HepG2 (cell line): ENCODE results near the gene B4GALT5. TPM values are rescaled to one million over a fixed set of nuclear protein-coding genes. Genes with fewer than 3 reads are reported as not detected.

Experiments
- ATAD3A ChIP-seq: sonication (generic); formaldehyde crosslinking; IDR thresholded peaks from 2 replicates; pipeline ENCODE4 v1.4.0; 2020; ENCODE audit warnings: missing genetic modification reagents
- ATF7-NPFF ChIP-seq: sonication (generic); formaldehyde crosslinking; IDR thresholded peaks from 2 replicates; pipeline ENCODE4 v1.8.1; 2023; ENCODE audit warnings: mild to moderate bottlenecking, low read depth, missing genetic modification reagents, moderate library complexity
- BRCA1 ChIP-seq: sonication (generic); formaldehyde crosslinking; IDR thresholded peaks from 2 replicates; pipeline ENCODE4 v1.4.0; 2020; ENCODE audit warnings: missing genetic modification reagents
- EHMT2 ChIP-seq: fragments of 200-600 bp; sonication (generic); IDR thresholded peaks from 2 replicates; pipeline ENCODE4 v1.7.0; 2017; ENCODE audit warnings: antibody characterized with exemption, low read depth, low read length, borderline replicate concordance
- ESRRA ChIP-seq: sonication (generic); formaldehyde crosslinking; IDR thresholded peaks from 2 replicates; pipeline ENCODE4 v1.5.1; 2020; ENCODE audit warnings: mild to moderate bottlenecking, low read depth, missing genetic modification reagents
- GPN1 ChIP-seq: sonication (generic); formaldehyde crosslinking; IDR thresholded peaks from 2 replicates; pipeline ENCODE4 v1.5.1; 2020; ENCODE audit warnings: missing genetic modification reagents, borderline replicate concordance
- NR2C2 ChIP-seq: sonication (generic); formaldehyde crosslinking; IDR thresholded peaks from 2 replicates; pipeline ENCODE4 v1.4.0; 2020; ENCODE audit warnings: missing genetic modification reagents, mild to moderate bottlenecking, moderate library complexity, borderline replicate concordance
- PRDM10 ChIP-seq: sonication (generic); formaldehyde crosslinking; IDR thresholded peaks from 2 replicates; pipeline ENCODE4 v1.4.0; 2020; ENCODE audit warnings: low read depth, missing genetic modification reagents
- REST ChIP-seq, 2 experiments: IDR thresholded peaks; 2 replicates each; pipeline ENCODE4 v1.6.1; 2011 to 2012; ENCODE audit warnings: low read length in 2 of 2, borderline replicate concordance in 1 of 2, low read depth in 1 of 2, mild to moderate bottlenecking in 1 of 2, moderate library complexity in 1 of 2
- SOX6 ChIP-seq, 2 experiments: fragments of 450-650 bp in 1 of 2; sonication (generic) in 1 of 2; formaldehyde crosslinking in 1 of 2; IDR thresholded peaks; 2 replicates each; pipeline versions ENCODE4 v1.4.0 to v1.6.1; 2017 to 2020; ENCODE audit warnings: antibody characterized with exemption in 1 of 2, mild to moderate bottlenecking in 1 of 2, missing genetic modification reagents in 1 of 2
- STAG1 ChIP-seq: sonication (generic); formaldehyde crosslinking; IDR thresholded peaks from 2 replicates; pipeline ENCODE4 v1.4.0; 2020; ENCODE audit warnings: missing genetic modification reagents
- ZFP91 ChIP-seq: sonication (generic); formaldehyde crosslinking; IDR thresholded peaks from 2 replicates; pipeline ENCODE4 v1.9.0; 2022; ENCODE audit warnings: missing genetic modification reagents, mild to moderate bottlenecking, borderline replicate concordance
- ZNF3 ChIP-seq: IDR thresholded peaks from 2 replicates; pipeline ENCODE4 v1.7.0; 2017; ENCODE audit warnings: inconsistent platforms
- ZNF460 ChIP-seq: sonication (generic); formaldehyde crosslinking; IDR thresholded peaks from 2 replicates; pipeline ENCODE4 v1.5.1; 2020; ENCODE audit warnings: missing genetic modification reagents, mild to moderate bottlenecking, borderline replicate concordance
- ZNF530 ChIP-seq: sonication (generic); formaldehyde crosslinking; IDR thresholded peaks from 2 replicates; pipeline ENCODE4 v1.5.0; 2020; ENCODE audit warnings: low read depth, mild to moderate bottlenecking, missing genetic modification reagents
- ZNF563 ChIP-seq: sonication (generic); formaldehyde crosslinking; IDR thresholded peaks from 2 replicates; pipeline ENCODE4 v1.8.0; 2022; ENCODE audit warnings: mild to moderate bottlenecking, moderate library complexity, missing genetic modification reagents
- ZNF577 ChIP-seq: sonication (generic); formaldehyde crosslinking; IDR thresholded peaks from 2 replicates; pipeline ENCODE4 v1.4.0; 2020; ENCODE audit warnings: mild to moderate bottlenecking, low read depth, missing genetic modification reagents, borderline replicate concordance
- ZNF703 ChIP-seq: sonication (generic); formaldehyde crosslinking; IDR thresholded peaks from 2 replicates; pipeline ENCODE4 v1.5.1; 2020; ENCODE audit warnings: missing genetic modification reagents, mild to moderate bottlenecking, moderate library complexity, borderline replicate concordance
- ZNF766 ChIP-seq: sonication (generic); formaldehyde crosslinking; IDR thresholded peaks from 2 replicates; pipeline ENCODE4 v1.5.0; 2020; ENCODE audit warnings: missing genetic modification reagents, borderline replicate concordance
- polyA plus RNA-seq, 8 experiments: library from polyadenylated mRNA; depleted of rRNA in 3 of 8; stranded (reverse) in 7 of 8; unstranded in 1 of 8; fragments of >200 nt; fragmentation: Illumina TruSeq in 4 of 8; extraction: Trizol in 4 of 8; gene quantifications; 2 replicates each; pipeline versions ENCODE4 v1.2.1 to v1.2.3, GENCODE V29; 2011 to 2016; ENCODE audit warnings: low read depth in 4 of 8, missing spikeins in 1 of 8, mixed read lengths in 1 of 8; ENCODE audit not compliant: insufficient read depth in 1 of 8
- total RNA-seq, 5 experiments: library from RNA; depleted of rRNA; stranded (reverse); fragments of >200 nt; fragmentation: Illumina TruSeq; extraction: Trizol; gene quantifications; 2 replicates each; pipeline ENCODE4 v1.2.3, GENCODE V29; 2016; ENCODE audit warnings: low read depth in 1 of 5

The B4GALT5 gene
- total and polyA plus RNA-seq, 2 of the 13 experiments (the other 11 are each of a cell fraction or from before 2014, with no cell fraction given), result 27.3 to 30.9 TPM

GRCh38 chr20:49608752-49609670 lies 104.7 kb downstream of the B4GALT5 start (continued):
- TF ChIP-seq ZNF703 (CRISPR knock-in tag) (no peak), ZNF563 (CRISPR knock-in tag) (no peak; the same call in 1 of the 2 replicates), ESRRA (no peak), ZNF3 (no peak), BRCA1 (CRISPR knock-in tag) (no peak), SOX6 (IDR thresholded peaks at IDR 0.05) (no peak), SOX6 (CRISPR knock-in tag; IDR thresholded peaks at IDR 0.05) (peak; percentile 39; the same call in 1 of the 2 replicates), GPN1 (CRISPR knock-in tag) (peak; percentile 69; the same call in 1 of the 2 replicates), ATF7-NPFF (CRISPR knock-in tag) (no peak), STAG1 (CRISPR knock-in tag) (peak; percentile 100), ZNF460 (no peak), ZNF766 (CRISPR knock-in tag) (no peak; the same call in 1 of the 2 replicates), NR2C2 (CRISPR knock-in tag) (no peak), REST (IDR thresholded peaks at IDR 0.05; ENCODE audit: borderline replicate concordance in 1 of 2, low read depth in 1 of 2, low read length in 2 of 2) (no peak), PRDM10 (0 out of 2 replicates have a peak, but pooled peaks have one; percentile 38), ZFP91 (CRISPR knock-in tag) (peak; percentile 72; the same call in 1 of the 2 replicates), ATAD3A (CRISPR knock-in tag) (no peak), ZNF577 (CRISPR knock-in tag) (no peak), ZNF530 (CRISPR knock-in tag) (no peak), EHMT2 (no peak)
